GM13976 (cell line): ENCODE measurements around the gene SLC8A1.

Experiments
- DNase-seq: peaks from one replicate; pipeline ENCODE4 v3.0.0; 2012; ENCODE audit warnings: low spot score
- CTCF ChIP-seq: IDR thresholded peaks from 2 replicates; pipeline ENCODE4 v1.5.1; 2012; ENCODE audit warnings: borderline replicate concordance, mild to moderate bottlenecking; ENCODE audit not compliant: insufficient read depth; ENCODE audit errors: extremely low read depth, missing control alignments, control extremely low read depth
- in situ Hi-C: fragments of 300-500 bp; cut with MboI; formaldehyde crosslinking; loops from one replicate; pipeline ENCODE4 v1.12.0; 2022; ENCODE audit warnings: low sequenced_read_pairs, mixed read lengths, inconsistent platforms; ENCODE audit not compliant: unreplicated experiment

SLC8A1 gene

DNA sequence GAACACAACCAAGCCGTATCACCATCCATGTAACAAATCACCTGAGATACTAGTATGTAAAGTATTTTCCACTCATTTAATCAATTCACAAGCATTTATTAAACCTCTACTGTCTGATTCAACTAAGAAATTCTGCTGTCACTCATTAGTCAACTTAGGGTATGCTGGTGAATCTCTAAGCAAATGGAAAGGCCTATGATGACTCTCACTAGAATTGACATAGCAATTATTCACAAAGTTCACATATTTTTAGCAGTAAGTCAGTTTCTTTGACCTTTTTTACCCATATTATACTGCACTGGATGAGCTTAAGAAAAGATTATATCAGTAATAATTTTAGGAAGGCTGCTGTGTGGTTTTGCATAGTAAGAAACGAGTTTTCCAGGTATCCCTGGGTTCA lies 130.1 kb downstream of the SLC8A1 start:
- no peak for TF ChIP-seq CTCF
- DNase-seq, result no peak
- in situ Hi-C loops, result no loop called here

- no peak for TF ChIP-seq CTCF
- in situ Hi-C loops, result no loop called here
- DNase-seq, result no peak
These were observed 130.8 kb downstream of the SLC8A1 start for GRCh38 chr2:40321016-40321623.

- no peak for TF ChIP-seq CTCF
- in situ Hi-C loops, result no loop called here
- no peak for DNase-seq
These were observed 133.0 kb downstream of the SLC8A1 start for GRCh38 chr2:40318921-40319320.

GRCh38 chr2:40317761-40318160 lies 134.1 kb downstream of the SLC8A1 start:
- in situ Hi-C loops, result no loop called here
- no peak for TF ChIP-seq CTCF
- no peak for DNase-seq

GRCh38 chr2:40317046-40317445 lies 134.8 kb downstream of the SLC8A1 start:
- in situ Hi-C loops, result no loop called here
- no peak for TF ChIP-seq CTCF
- DNase-seq, result no peak

DNA sequence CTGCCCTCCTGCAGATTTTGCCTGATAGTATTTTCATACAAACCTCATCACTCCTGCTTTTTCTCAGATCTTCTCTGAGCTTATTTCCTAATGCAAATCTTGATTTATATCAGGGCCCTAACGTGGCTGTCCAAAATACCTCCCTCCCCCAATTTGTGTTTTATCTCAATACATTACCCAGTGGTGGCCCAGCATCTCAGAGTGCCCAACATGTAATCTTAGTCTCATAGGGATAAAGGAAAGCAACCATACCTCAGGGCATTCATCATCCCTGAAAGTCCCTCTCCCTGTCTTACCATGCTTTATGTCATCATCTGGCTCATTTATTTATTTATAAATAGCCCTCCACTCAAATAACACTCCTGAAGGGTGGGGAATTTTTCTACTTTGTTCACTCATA lies 135.3 kb downstream of the SLC8A1 start:
- DNase-seq, result no peak
- no peak for TF ChIP-seq CTCF
- in situ Hi-C loops, result no loop called here
